NCI-H510A (cell line): ENCODE results near the gene SMG7.
"Not testable (repeated sequence)": the region's sequence is repeated elsewhere in the genome, so short reads cannot be mapped to it uniquely, and the experiment has no call there.

ENCODE experiments used
- DNase-seq: peaks from one replicate; lab custom pipeline; 2025; lab: John Stamatoyannopoulos, UW

SMG7 gene, protein sequence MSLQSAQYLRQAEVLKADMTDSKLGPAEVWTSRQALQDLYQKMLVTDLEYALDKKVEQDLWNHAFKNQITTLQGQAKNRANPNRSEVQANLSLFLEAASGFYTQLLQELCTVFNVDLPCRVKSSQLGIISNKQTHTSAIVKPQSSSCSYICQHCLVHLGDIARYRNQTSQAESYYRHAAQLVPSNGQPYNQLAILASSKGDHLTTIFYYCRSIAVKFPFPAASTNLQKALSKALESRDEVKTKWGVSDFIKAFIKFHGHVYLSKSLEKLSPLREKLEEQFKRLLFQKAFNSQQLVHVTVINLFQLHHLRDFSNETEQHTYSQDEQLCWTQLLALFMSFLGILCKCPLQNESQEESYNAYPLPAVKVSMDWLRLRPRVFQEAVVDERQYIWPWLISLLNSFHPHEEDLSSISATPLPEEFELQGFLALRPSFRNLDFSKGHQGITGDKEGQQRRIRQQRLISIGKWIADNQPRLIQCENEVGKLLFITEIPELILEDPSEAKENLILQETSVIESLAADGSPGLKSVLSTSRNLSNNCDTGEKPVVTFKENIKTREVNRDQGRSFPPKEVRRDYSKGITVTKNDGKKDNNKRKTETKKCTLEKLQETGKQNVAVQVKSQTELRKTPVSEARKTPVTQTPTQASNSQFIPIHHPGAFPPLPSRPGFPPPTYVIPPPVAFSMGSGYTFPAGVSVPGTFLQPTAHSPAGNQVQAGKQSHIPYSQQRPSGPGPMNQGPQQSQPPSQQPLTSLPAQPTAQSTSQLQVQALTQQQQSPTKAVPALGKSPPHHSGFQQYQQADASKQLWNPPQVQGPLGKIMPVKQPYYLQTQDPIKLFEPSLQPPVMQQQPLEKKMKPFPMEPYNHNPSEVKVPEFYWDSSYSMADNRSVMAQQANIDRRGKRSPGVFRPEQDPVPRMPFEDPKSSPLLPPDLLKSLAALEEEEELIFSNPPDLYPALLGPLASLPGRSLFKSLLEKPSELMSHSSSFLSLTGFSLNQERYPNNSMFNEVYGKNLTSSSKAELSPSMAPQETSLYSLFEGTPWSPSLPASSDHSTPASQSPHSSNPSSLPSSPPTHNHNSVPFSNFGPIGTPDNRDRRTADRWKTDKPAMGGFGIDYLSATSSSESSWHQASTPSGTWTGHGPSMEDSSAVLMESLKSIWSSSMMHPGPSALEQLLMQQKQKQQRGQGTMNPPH

DNA sequence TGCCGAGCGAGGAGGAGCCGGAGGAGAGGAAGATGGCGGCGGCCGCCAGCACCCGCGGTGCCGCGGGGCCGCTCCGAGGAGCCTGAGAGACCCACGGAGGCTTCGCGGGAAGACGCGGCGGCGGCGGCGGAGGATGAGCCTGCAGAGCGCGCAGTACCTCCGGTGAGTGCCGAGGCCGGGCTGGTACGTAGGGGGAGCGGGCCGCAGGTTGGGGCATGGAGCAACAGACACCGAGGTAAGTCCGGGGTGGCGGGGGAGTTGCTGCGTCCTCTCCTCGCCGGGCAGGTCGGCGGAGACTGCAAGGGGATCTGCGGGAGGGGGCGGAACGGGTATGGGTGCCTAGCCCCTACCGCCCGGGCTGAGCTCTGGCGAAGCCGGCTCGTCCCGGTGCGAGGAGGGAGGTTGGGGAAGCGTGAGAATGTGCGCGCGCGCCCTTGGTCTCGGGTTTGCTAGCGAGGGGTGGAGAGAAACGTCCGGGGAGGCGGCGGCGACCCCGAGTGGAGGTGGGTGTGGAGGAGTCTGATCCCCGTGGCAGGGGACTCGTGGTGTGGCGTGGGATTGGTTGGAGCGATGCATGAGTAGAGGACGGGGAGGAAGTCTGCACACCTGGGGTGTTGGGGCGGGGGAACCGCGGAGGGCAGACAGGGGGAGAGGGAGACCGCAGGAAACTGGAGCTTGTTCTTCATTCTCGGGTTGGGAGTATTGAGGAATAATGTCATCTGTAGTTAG, at the start of gene SMG7:
TSS of gene SMG7 (plus strand) at position 12 of the 729 bp plus-strand sequence. CDS start at position 134, 122 bp downstream.
- DNase-seq: peak; percentile 15

DNA sequence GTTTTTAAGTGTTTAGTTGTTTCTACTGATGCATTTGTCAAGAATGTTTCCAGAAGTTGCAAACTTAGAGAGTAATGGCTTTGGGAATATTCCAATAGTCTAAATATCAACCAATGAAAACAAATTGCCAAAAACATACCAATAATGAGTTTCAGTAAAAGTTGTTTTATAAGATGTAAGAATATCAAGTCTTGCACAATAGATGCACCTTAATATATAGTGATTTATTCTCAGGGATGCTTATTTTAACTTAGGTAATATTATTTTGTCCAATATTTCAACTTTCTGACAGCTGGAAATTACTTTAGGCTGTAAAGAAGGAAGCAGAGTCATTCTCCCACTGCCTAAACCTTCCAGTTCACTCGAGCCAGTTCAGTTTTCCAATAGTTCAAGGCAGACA, 48.8 kb upstream of the SMG7 start:
- DNase-seq: no peak

DNA sequence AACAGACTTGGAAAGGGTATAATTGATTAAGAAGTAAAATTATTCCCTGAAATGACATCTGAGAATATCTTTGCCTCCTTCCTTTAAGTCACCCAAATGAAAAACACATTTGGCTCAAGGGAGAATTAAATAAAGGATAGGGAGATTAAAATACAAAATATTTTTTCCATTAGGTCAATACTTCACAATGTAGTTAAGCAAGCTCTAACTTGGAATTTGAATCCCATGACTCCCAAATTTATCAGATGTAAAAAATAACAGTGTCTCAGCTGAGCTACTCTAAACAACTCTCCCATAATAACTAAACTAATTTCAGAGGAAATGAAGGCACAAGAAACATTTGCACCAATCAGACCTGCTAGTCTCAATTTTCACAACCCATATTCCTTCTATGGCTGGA, 47.6 kb upstream of the SMG7 start:
- DNase-seq: no peak

DNA sequence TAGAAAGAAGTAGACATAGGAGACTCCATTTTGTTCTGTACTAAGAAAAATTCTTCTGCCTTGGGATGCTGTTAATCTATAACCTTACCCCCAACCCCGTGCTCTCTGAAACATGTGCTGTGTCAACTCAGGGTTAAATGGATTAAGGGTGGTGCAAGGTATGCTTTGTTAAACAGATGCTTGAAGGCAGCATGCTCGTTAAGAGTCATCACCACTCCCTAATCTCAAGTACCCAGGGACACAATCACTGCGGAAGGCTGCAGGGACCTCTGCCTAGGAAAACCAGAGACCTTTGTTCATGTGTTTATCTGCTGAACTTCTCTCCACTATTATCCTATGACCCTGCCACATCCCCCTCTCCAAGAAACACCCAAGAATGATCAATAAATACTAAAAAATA, 44.7 kb upstream of the SMG7 start:
- not testable (repeated sequence) for DNase-seq

DNA sequence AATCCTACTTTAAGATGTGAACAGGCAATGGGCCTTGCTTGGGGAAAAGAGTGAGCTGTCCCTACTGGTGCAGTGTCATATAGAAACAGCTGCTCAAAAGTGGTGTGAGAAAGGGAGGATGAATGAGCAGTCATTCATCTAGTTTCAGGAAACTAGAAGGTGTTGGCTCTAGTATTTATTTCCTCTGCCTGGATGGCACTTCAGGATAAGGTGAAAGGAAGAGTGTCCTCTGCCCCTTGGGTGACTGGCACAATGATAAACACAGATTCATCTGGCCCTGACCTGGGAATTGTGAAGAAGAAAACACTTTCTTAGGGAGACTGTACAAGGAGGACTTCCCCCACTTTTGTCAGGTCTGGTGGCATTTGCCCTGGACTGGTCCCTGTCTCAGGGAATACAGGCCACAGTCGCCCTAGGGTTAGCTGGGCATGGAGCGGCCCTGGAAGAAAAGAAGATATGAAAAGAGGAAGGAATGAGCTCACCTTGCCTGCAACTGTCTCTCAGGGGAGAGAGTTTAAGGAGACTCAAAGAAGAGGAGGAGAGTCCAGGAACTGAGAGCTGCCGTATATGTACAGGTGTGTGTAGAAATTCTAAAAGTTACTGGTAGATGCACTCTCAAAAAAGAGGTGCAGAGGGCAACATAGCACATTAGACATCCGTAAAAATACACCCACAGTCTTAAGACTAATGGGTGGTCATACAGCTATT, 40.3 kb upstream of the SMG7 start:
- DNase-seq: no peak

DNA sequence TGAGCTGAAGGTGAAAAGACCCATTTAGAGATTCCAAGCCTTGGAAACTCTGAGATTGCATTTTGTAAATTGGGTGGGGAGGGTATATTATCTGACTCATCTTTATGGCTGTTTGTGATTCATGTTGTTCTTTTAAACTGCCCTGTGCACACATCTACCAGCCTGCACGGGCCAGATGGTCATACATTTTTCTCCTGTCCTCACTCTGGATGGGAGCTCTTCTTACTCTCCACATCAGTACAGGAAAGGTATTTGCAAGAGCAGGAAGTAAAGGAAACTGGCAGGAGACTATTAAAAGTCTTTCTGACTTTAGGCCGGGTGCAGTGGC, 39.8 kb upstream of the SMG7 start:
- no peak for DNase-seq

DNA sequence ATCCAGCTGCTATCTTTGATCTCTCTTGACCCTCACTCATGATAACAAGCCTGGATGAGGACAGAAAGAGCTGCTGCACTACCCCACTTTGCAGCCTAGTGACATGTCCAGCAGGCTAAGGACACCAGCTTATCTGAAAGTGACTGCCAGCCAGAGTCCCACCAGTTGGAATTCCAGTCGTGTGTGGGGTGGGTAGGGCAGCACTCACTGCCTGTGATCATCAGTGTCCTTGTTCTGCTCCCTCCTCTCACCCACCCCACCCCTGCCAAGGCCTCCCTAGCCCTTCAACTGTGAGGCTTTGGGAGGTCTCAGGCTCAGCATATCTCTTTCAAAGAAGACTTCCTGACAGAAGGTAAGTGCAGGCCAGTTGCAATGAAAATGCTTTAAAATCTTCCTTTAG, 38.6 kb upstream of the SMG7 start:
- DNase-seq: no peak

DNA sequence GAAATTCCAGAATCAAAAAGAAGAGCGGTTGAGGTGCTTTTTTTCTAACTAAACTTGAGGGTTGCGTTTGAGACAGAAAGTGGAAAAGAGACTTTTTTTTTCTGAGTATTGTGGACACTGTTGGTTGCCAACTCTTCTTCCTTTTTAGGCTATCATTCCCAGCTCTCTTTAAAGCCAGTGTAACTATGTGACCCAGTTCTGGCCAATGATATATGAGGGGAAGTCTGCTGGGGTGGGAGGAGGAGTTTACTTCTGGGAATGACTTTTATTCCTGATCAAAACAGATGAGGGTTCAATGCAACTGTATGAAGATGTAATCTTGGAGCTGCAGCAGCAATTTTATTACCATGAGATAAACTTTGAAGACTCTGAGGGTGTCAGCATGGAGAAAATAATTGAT, 36.8 kb upstream of the SMG7 start:
- DNase-seq: no peak

DNA sequence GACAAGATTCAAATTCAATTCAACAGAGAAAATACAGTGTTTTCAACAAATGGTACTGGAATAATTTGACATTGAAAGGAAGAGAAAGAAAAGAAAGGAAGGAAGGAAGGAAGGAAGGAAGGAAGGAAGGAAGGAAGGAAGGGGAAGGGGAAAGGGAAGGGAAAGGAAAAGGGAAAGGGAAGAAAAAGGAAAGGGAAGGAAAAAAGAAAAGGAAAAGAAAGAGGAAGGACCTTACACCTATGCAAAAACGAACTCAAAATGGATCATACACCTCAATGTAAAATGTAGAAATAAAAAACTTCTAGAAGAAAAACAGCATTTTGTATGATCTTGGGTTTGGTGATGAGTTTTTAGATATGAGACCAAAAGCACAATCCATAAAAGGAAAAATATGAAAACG, 34.2 kb upstream of the SMG7 start:
- DNase-seq: no peak

DNA sequence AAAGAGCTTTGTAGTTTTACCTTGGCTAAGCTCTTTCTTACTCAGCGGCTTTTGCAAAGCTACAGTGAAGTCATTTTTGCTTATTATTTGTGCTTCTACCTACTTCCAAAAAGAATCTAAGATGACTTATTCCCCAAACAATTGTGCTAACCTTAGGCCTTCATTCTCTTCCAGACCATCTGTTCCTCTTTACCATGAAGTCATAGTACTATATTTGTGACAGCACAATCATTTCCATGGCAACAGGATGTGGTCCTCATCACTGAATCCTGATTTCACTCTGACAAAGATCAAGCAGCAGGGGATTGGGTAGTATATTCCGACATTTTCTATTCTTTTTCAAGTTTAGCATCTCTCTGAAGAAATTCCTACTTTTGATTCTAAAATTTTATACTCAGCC, 29.3 kb upstream of the SMG7 start:
- DNase-seq: no peak

DNA sequence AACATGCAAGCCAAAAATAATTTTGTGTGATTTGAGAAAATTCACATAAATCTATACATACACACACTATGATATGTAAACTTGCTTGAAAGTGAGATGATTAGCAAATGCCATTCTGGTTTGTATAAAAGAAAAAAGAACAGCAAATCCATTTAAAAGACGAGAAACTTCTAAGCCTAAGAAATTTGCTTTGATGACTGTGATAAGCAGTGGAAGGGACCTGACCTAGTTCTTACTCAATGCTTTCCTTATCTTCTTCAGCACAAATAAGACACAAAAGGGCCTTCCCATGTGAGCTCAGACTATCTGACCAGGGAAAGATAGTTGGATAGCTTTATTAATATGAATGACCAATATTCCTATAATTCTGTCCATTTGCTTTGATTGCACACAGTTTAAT, 28.8 kb upstream of the SMG7 start:
- DNase-seq: no peak

DNA sequence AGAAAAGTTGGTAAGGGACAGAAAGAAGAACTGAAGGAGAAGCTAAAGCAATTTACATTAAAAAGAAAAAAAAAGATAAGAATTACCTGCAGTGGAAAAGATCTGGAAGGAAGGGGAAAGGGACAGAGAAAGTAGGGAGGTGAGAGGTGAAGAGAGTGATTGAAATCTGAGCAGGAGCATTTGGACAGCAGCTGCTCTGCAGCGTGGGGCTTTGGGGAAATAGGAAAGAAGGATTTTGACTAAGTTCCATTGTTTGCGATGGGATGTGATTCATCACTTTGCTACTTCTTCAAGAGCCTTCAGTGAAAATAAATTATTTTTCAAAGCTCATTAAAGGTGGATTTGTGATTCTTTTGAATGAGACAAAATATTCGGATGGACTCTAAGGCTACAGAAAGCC, 28.1 kb upstream of the SMG7 start:
- DNase-seq: no peak

DNA sequence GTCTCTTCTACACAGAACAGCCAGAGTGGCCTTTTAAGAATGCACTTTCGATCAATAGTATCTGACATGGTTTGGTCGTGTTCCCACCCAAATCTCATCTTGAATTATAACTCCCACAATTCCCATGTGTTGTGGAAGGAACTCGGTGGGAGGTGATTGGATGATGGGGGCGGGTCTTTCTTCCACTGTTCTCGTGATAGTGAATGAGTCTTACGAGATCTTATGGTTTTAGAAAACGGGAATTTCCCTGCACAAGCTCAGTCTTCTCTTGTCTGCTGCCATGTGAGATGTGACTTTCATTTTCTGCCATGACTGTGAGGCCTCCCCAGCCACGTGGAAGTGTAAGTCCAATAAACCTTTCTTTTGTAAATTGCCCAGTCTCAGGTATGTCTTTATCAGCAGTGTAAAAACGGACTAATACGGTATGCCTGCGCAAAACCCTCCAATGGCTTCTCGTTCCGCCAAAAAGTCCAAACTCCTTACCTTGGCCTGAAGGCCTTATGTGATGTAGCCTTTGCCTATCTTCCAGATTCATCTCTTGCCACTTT, 23.0 kb upstream of the SMG7 start:
- no peak for DNase-seq

DNA sequence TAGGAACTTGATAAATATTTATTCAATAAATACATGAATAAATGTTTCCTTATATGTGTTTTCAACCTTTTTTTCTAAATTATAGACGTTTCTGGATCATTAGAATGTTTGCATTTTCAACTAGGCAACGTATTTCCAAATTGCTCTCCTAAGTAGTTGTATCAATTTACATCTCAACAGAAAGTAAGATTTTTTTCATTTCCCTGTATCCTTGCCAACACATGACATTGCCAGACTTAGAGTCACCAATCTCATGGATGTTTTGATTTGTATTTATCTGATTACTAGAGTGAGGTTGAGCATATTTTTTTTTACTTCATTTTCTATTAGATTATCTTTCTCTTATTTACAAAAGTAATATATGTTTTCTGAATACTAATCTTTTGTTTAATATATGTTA, 22.2 kb upstream of the SMG7 start:
- no peak for DNase-seq

DNA sequence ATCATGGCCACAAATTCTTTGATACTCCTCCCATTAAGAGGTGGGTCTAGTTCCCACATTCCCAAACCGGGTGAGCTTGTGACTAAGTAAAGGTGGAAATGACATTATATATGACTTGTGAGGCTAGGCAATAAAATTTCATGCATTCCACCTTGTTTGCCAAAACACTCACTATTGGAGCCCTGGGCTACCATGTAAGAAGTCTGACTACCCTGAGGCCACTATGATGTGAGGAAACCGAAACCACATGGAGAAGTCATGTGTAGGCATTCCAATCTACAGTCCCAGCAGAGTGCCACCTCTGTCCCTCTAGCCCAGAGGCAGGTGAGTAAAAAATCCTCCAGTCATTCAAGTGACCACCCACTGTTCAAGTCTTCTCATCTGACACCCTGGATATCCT, 17.9 kb upstream of the SMG7 start:
- no peak for DNase-seq

DNA sequence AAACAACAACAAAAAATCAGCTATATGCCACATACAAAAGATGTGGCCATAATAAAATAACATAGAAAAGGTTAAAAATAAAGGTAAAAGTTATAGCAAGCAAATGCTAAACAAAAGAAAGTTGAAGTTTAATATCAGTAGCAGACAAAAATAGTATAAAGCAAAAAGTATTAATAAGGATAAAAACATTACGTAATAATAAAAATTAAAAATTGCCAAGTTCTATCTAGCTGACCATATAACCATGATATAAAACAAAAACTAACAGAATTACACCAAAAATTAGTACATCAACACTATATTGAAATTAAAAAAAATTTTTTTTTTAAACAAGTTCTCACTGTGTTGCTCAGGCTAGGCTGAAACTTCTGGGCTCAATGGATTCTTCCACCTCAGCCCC, 15.5 kb upstream of the SMG7 start:
- no peak for DNase-seq

DNA sequence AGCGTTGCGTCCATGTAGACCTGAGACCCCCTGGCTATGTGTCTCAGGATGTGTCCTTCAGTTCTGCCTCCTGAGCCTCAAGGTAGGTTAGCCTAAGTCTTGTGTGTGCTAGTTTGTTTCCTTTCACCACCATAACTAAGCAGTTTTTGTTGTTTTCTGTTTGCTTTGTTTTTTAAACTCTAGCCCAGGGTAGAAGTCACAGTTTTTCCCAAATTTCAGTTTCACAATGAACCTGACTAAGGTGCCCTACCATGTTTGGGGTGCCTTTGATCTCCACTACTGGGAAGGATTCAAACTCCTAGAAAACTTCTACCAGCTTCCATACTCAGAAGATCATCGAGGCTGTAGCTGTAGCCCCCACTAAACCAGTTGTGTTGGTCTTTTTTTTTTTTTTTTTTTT, 14.8 kb upstream of the SMG7 start:
- no peak for DNase-seq

DNA sequence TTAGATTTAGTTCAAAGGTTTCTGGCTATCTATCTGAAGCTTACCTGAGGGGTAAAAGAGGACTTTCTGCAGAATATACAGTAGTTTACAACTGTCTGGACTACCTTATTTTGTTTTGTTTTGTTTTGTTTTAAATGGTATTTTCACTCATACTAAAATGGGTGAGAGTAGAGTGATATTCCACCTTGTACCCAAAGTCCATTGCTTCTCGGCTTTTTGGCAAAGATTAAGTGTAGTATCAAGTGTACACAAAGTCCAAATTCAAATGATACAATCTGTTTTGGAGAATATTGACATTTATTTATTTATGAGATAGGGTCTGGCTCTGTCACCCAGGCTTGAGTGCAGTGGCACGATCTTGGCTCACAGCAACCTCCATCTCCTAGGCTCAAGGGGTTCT, 11.7 kb upstream of the SMG7 start:
- no peak for DNase-seq

DNA sequence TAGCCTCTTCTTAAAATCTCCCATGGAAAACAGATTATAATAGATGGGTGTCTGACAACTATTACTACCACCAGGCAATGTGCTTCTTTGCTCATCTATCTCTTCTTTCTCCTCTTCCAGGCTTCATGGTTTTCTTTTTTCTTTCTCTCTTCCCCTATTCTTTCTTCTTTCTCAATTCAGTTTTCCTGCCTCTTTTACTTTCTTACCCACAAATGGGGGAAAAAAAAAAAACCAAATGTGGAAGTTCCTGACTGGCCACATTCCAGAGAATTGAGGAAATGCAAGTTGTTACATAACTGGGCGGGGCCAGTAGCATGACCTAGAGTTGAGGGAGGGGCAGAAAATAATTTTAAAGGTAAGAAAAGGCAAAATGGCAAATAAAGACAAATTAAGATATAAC, 10.9 kb upstream of the SMG7 start:
- no peak for DNase-seq

DNA sequence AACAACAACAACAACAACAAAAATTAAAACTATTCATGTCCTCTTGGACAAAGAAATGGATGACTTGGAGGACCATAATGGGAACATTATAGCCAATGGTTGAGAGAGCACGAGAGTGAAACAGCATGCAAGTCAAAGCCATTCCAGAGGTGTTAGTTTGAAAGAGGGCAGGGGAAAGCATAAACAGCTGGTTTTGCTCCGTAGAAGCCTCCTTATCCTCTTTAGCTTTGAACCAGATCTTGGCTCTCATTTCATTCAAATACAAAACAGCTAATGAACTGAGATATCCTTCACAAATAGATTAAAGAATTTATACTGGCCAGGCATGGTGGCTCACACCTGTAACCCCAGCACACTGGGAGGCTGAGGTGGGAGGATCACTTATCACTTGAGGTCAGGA, 8.7 kb upstream of the SMG7 start:
- no peak for DNase-seq

DNA sequence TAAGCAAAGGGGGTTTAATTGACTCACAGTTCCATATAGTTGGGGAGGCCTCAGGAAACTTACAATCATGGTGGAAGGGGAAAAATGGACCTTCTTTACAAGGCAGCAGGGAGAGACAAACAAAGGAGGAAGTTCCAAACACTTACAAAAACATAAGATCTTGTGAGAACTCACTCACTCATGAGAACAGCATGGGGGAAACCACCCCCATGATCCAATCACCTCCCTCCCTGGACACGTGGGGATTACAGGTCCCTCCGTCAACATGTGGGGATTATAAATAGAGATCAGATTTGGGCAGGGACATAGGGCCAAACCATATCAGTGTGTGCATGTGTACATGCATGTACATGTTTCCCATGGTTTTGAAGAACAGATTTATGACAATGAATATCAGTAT, 5.5 kb upstream of the SMG7 start:
- no peak for DNase-seq
